ENCODE measurements around the gene FCN2. TPM values are rescaled to one million over a fixed set of nuclear protein-coding genes. Genes with fewer than 3 reads are reported as not detected.

The FCN2 gene
- total and polyA plus RNA-seq, 4 donors = 23.6 to 186 (median 121) TPM

- no peak for DNase-seq (ENCODE audit: low spot score)
- TF ChIP-seq FOXA2 (IDR thresholded peaks at IDR 0.05) = no peak
- TF ChIP-seq HNF4A (conservative IDR thresholded peaks at IDR 0.05) = no peak
- no peak for TF ChIP-seq ATF3 (IDR thresholded peaks at IDR 0.05)
- no peak overlapping the region for H3K9ac ChIP-seq (ENCODE audit: low read depth in 1 of 2, low read length in 2 of 2)
- H3K4me3 ChIP-seq (ENCODE audit: low read depth in 1 of 3, low read length in 3 of 3) = no peak overlapping the region
- 71% methylated on average over 16 of the region's 16 CpGs for WGBS
- peaks cover 0 to 2% (median 0%) of the 10 kb centered on the region in 4 donors for H3K27me3 ChIP-seq (ENCODE audit: control insufficient read depth in 4 of 4, insufficient read depth in 4 of 4, low read length in 3 of 4)
- H3K4me1 ChIP-seq (ENCODE audit: control insufficient read depth in 4 of 4, insufficient read depth in 4 of 4, low read length in 3 of 4) = no peaks in the 10 kb centered on the region
- no peak overlapping the region for H3K27ac ChIP-seq (ENCODE audit: low read depth in 1 of 2, low read length in 2 of 2)
- peaks cover 0 to 1% (median 0%) of the 10 kb centered on the region in 4 donors for H3K9me3 ChIP-seq (ENCODE audit: control insufficient read depth in 4 of 4, low read length in 3 of 4)
- no peaks in the 10 kb centered on the region for H3K36me3 ChIP-seq (ENCODE audit: control insufficient read depth in 4 of 4, insufficient read depth in 3 of 4, low read depth in 1 of 4, low read length in 3 of 4)
Measured at GRCh38 chr9:134871697-134872340, 8.8 kb upstream of the FCN2 start.

GRCh38 chr9:134872482-134873231 is 8.0 kb upstream of the FCN2 start:
- TF ChIP-seq EGR1 (IDR thresholded peaks at IDR 0.05; ENCODE audit: low read depth in 2 of 2) (no peak), RXRA (IDR thresholded peaks at IDR 0.05) (no peak), CTCF (IDR thresholded peaks at IDR 0.05; ENCODE audit: low read depth, low read length, missing input control) (no peak), JUND (IDR thresholded peaks at IDR 0.05) (no peak), ZBTB33 (IDR thresholded peaks at IDR 0.05) (no peak), SP1 (IDR thresholded peaks at IDR 0.05) (no peak)
- WGBS = 77% methylated on average over 24 of the region's 24 CpGs
- Histone ChIP-seq H3K4me3 (ENCODE audit: low read depth in 1 of 3, low read length in 3 of 3) (no peak overlapping the region), H3K36me3 (ENCODE audit: control insufficient read depth in 4 of 4, insufficient read depth in 3 of 4, low read depth in 1 of 4, low read length in 3 of 4) (no peaks in the 10 kb centered on the region), H3K4me1 (ENCODE audit: control insufficient read depth in 4 of 4, insufficient read depth in 4 of 4, low read length in 3 of 4) (no peaks in the 10 kb centered on the region), H3K27ac (ENCODE audit: low read depth in 1 of 2, low read length in 2 of 2) (no peak overlapping the region), H3K27me3 (ENCODE audit: control insufficient read depth in 4 of 4, insufficient read depth in 4 of 4, low read length in 3 of 4) (peaks cover 0 to 2% (median 0%) of the 10 kb centered on the region in 4 donors), H3K9ac (ENCODE audit: low read depth in 1 of 2, low read length in 2 of 2) (no peak overlapping the region), H3K9me3 (ENCODE audit: control insufficient read depth in 4 of 4, low read length in 3 of 4) (peaks cover 0 to 1% (median 0%) of the 10 kb centered on the region in 4 donors)
- DNase-seq (ENCODE audit: low spot score) = no peak

- Histone ChIP-seq H3K4me3 (ENCODE audit: low read depth in 1 of 3, low read length in 3 of 3) (no peak overlapping the region), H3K9me3 (ENCODE audit: control insufficient read depth in 4 of 4, low read length in 3 of 4) (peaks cover 0 to 1% (median 0%) of the 10 kb centered on the region in 4 donors), H3K9ac (ENCODE audit: low read depth in 1 of 2, low read length in 2 of 2) (no peak overlapping the region), H3K27me3 (ENCODE audit: control insufficient read depth in 4 of 4, insufficient read depth in 4 of 4, low read length in 3 of 4) (no peaks in the 10 kb centered on the region), H3K4me1 (ENCODE audit: control insufficient read depth in 4 of 4, insufficient read depth in 4 of 4, low read length in 3 of 4) (no peaks in the 10 kb centered on the region), H3K36me3 (ENCODE audit: control insufficient read depth in 4 of 4, insufficient read depth in 3 of 4, low read depth in 1 of 4, low read length in 3 of 4) (no peaks in the 10 kb centered on the region), H3K27ac (ENCODE audit: low read depth in 1 of 2, low read length in 2 of 2) (no peak overlapping the region)
- TF ChIP-seq ZBTB33 (IDR thresholded peaks at IDR 0.05) (no peak), HNF4G (IDR thresholded peaks at IDR 0.05) (no peak), ATF3 (IDR thresholded peaks at IDR 0.05) (no peak), REST (IDR thresholded peaks at IDR 0.05) (no peak)
- DNase-seq (ENCODE audit: low spot score) = no peak
- 62% methylated on average over 1 of the region's 1 CpG for WGBS
Measured at GRCh38 chr9:134875371-134875770, 5.2 kb upstream of the FCN2 start.

Measured in liver (tissue), 9 donors.